ENCODE measurements around the gene NCK1.
"Not testable (repeated sequence)": the region's sequence is repeated elsewhere in the genome, so short reads cannot be mapped to it uniquely, and the experiment has no call there.

Gene NCK1

GRCh38 chr3:136952292-136952691 lies 90.3 kb downstream of the NCK1 start:
- no peak for DNase-seq

GRCh38 chr3:136954251-136954650 lies 92.2 kb downstream of the NCK1 start:
- no peak for DNase-seq

GRCh38 chr3:136954980-136955780 lies 93.2 kb downstream of the NCK1 start:
- DNase-seq = no peak

- DNase-seq = no peak
Measured at GRCh38 chr3:136955813-136956212, 93.8 kb downstream of the NCK1 start.

GRCh38 chr3:136956971-136957370 lies 95.0 kb downstream of the NCK1 start:
- no peak for DNase-seq

GRCh38 chr3:136957751-136958288 lies 95.8 kb downstream of the NCK1 start, which contains the start of gene IL20RB:
Gene IL20RB, plus strand, starts transcription at chr3:136957983. Its CDS starts 131 bp downstream, at chr3:136958114.
- no peak for DNase-seq

GRCh38 chr3:136958939-136959338 lies 96.9 kb downstream of the NCK1 start:
- no peak for DNase-seq

- no peak for DNase-seq
Measured at GRCh38 chr3:136959599-136959998, 97.6 kb downstream of the NCK1 start.

GRCh38 chr3:136960838-136961836 lies 99.1 kb downstream of the NCK1 start:
- DNase-seq = no peak

- no peak for DNase-seq
Measured at GRCh38 chr3:136962927-136963326, 100.9 kb downstream of the NCK1 start.

- DNase-seq = not testable (repeated sequence)
Measured at GRCh38 chr3:136969539-136969938, 107.5 kb downstream of the NCK1 start.

- DNase-seq = no peak
Measured at GRCh38 chr3:136973352-136973751, 111.3 kb downstream of the NCK1 start.

- DNase-seq = no peak
Measured at GRCh38 chr3:136974670-136975069, 112.7 kb downstream of the NCK1 start.

GRCh38 chr3:136979204-136979603 lies 117.2 kb downstream of the NCK1 start:
- DNase-seq = no peak

- DNase-seq = no peak
Measured at GRCh38 chr3:136979684-136980083, 117.7 kb downstream of the NCK1 start.

GRCh38 chr3:136982033-136982432 lies 120.0 kb downstream of the NCK1 start:
- DNase-seq = no peak

GRCh38 chr3:136982520-136983138 lies 120.6 kb downstream of the NCK1 start:
- DNase-seq = no peak

- DNase-seq = no peak
Measured at GRCh38 chr3:136984837-136985236, 122.8 kb downstream of the NCK1 start.

- not testable (repeated sequence) for DNase-seq
Measured at GRCh38 chr3:136987398-136987980, 125.5 kb downstream of the NCK1 start.

GRCh38 chr3:136988651-136989050 lies 126.6 kb downstream of the NCK1 start:
- DNase-seq = no peak

- no peak for DNase-seq
Measured at GRCh38 chr3:136989781-136990524, 127.9 kb downstream of the NCK1 start.

GRCh38 chr3:136990826-136991225 lies 128.8 kb downstream of the NCK1 start:
- DNase-seq = no peak
